ENCODE measurements around the gene CHMP5.

- TF ChIP-seq YY1 (IDR thresholded peaks at IDR 0.05; ENCODE audit: insufficient read depth, insufficient read length) (no peak), ZNF274 (IDR thresholded peaks at IDR 0.05; ENCODE audit: low read depth, low read length) (no peak), SUZ12 (IDR thresholded peaks at IDR 0.05; ENCODE audit: extremely low read depth, insufficient read depth, insufficient read length) (no peak)
Observed at GRCh38 chr9:33310748-33311147, 45.9 kb downstream of the CHMP5 start.
